GM23248 (cell line): ENCODE data around the gene WNT10A. TPM values are rescaled to one million over a fixed set of nuclear protein-coding genes. Genes with fewer than 3 reads are reported as not detected.
"Not testable (repeated sequence)": the region's sequence is repeated elsewhere in the genome, so short reads cannot be mapped to it uniquely, and the experiment has no call there.

Source experiments
- DNase-seq: peaks from one replicate; pipeline ENCODE4 v3.0.0-alpha.2; 2015
- H2AFZ ChIP-seq: fragments of 200-600 bp; sonication (generic); 2 replicates; pipeline ENCODE4 v1.6.1; 2016; ENCODE audit warnings: antibody characterized with exemption
- H3F3A ChIP-seq: fragments of 200-600 bp; sonication (generic); 2 replicates; pipeline ENCODE4 v1.6.1; 2016; ENCODE audit warnings: mild to moderate bottlenecking, antibody characterized with exemption, mixed run types; ENCODE audit not compliant: insufficient read depth
- H3K27ac ChIP-seq: fragments of 200-600 bp; sonication (generic); 2 replicates; pipeline ENCODE4 v1.5.1; 2016; ENCODE audit warnings: mild to moderate bottlenecking
- H3K27me3 ChIP-seq: fragments of 200-600 bp; sonication (generic); replicated peaks from 2 replicates; pipeline ENCODE4 v1.6.1; 2016; ENCODE audit warnings: mild to moderate bottlenecking; ENCODE audit not compliant: insufficient read depth
- H3K36me3 ChIP-seq: fragments of 200-600 bp; sonication (generic); 2 replicates; pipeline ENCODE4 v1.6.1; 2016; ENCODE audit warnings: low read depth, mild to moderate bottlenecking
- H3K4me1 ChIP-seq: fragments of 200-600 bp; sonication (generic); 2 replicates; pipeline ENCODE4 v1.6.1; 2016; ENCODE audit warnings: mild to moderate bottlenecking; ENCODE audit not compliant: insufficient read depth
- H3K4me2 ChIP-seq: fragments of 200-600 bp; sonication (generic); one replicate; pipeline ENCODE4 v1.6.1; 2016; ENCODE audit warnings: mild to moderate bottlenecking; ENCODE audit not compliant: unreplicated experiment
- H3K4me3 ChIP-seq: fragments of 200-600 bp; sonication (generic); 2 replicates; pipeline ENCODE4 v1.5.1; 2016; ENCODE audit warnings: mild to moderate bottlenecking
- H3K79me2 ChIP-seq: fragments of 200-600 bp; sonication (generic); 2 replicates; pipeline ENCODE4 v1.6.1; 2016; ENCODE audit warnings: mild to moderate bottlenecking; ENCODE audit not compliant: insufficient read depth
- H3K9ac ChIP-seq: fragments of 200-600 bp; sonication (generic); 2 replicates; pipeline ENCODE4 v1.6.1; 2016; ENCODE audit warnings: mild to moderate bottlenecking
- H3K9me2 ChIP-seq: fragments of 200-600 bp; sonication (generic); 2 replicates; pipeline ENCODE4 v1.6.1; 2016; ENCODE audit warnings: mixed run types, mild to moderate bottlenecking, moderate library complexity; ENCODE audit not compliant: insufficient read depth
- H3K9me3 ChIP-seq: fragments of 200-600 bp; sonication (generic); one replicate; pipeline ENCODE4 v1.6.1; 2017; ENCODE audit warnings: low read depth
- H4K20me1 ChIP-seq: fragments of 200-600 bp; sonication (generic); 2 replicates; pipeline ENCODE4 v1.6.0; 2016; ENCODE audit not compliant: insufficient read depth
- EZH2 ChIP-seq: fragments of 200-600 bp; sonication (generic); IDR thresholded peaks from 2 replicates; pipeline ENCODE4 v1.6.1; 2018; ENCODE audit warnings: antibody characterized with exemption, mild to moderate bottlenecking; ENCODE audit not compliant: insufficient read depth, poor library complexity, severe bottlenecking
- EZH2phosphoT487 ChIP-seq: fragments of 200-600 bp; sonication (generic); IDR thresholded peaks from 2 replicates; pipeline ENCODE4 v1.6.1; 2018; ENCODE audit warnings: antibody characterized with exemption, moderate library complexity, mild to moderate bottlenecking, low read depth; ENCODE audit not compliant: insufficient read depth
- WGBS, 2 experiments: methylation state at CpG; one replicate each; pipeline ENCODE4 v1.1.6; 2015 to 2017; ENCODE audit warnings: low lambda C conversion rate in 2 of 2, low coverage in 1 of 2; ENCODE audit errors: missing lambda C conversion rate in 2 of 2; 5-methylcytosine and 5-hydroxymethylcytosine counted together
- in situ Hi-C: fragments of 300-500 bp; cut with MboI; formaldehyde crosslinking; loops from 2 replicates; pipeline ENCODE4 v1.15.0; 2020
- polyA plus RNA-seq: library from polyadenylated mRNA; unstranded; fragments of >200 nt; fragmentation: Nextera tagmentation; extraction: Ambion mirVana; gene quantifications from 2 replicates; pipeline ENCODE4 v1.2.1, GENCODE V29; 2016
- total RNA-seq: library from RNA; depleted of rRNA; stranded (reverse); fragments of >200 nt; shearing (Covaris generic); gene quantifications from 2 replicates; pipeline ENCODE4 v1.2.3, GENCODE V29; 2014

Gene WNT10A
- total and polyA plus RNA-seq, 2 experiments from 2014 or later = not detected

- no peak for TF ChIP-seq EZH2phosphoT487
- TF ChIP-seq EZH2 = no peak
- Histone ChIP-seq H3K9ac (no peak overlapping the region), H3K4me2 (no peak overlapping the region), H4K20me1 (no peaks in the 10 kb centered on the region), H3K4me1 (peaks cover 13% of the 10 kb centered on the region; the same call in 1 of the 2 replicates), H3F3A (peaks cover 5% of the 10 kb centered on the region), H3K27ac (0 out of 2 replicates have a peak overlapping the region, but pooled peaks have one; percentile 1), H3K9me3 (no peaks in the 10 kb centered on the region), H3K79me2 (no peaks in the 10 kb centered on the region), H2AFZ (peak overlapping the region; percentile 16; the same call in 1 of the 2 replicates), H3K9me2 (no peaks in the 10 kb centered on the region), H3K36me3 (no peaks in the 10 kb centered on the region), H3K27me3 (peaks cover 14% of the 10 kb centered on the region; the same call in 1 of the 2 replicates), H3K4me3 (no peak overlapping the region)
- no peak for DNase-seq
- in situ Hi-C loops = loop anchor here (10.0 kb wide), 1 partner anchor 115 kb away; no protein-coding TSS in a partner anchor
- WGBS, 2 experiments = 88 to 93% methylated on average over 1 of the region's 1 CpG
Measured at GRCh38 chr2:218839888-218840287, 40.8 kb upstream of the WNT10A start.

- H3K27ac ChIP-seq, H3K4me1 ChIP-seq, H3K4me2 ChIP-seq, H3K9me2 ChIP-seq, H3K36me3 ChIP-seq, DNase-seq, H2AFZ ChIP-seq, H3K27me3 ChIP-seq, H3K79me2 ChIP-seq, H3K4me3 ChIP-seq, H4K20me1 ChIP-seq, H3K9me3 ChIP-seq, H3F3A ChIP-seq, H3K9ac ChIP-seq: not testable (repeated sequence)
- in situ Hi-C loops = loop anchor here (10.0 kb wide), 1 partner anchor 120 kb away; no protein-coding TSS in a partner anchor
- WGBS, 2 experiments = 61 to 62% methylated on average over 5 of the region's 5 CpGs
Measured at GRCh38 chr2:218844334-218844733, 36.3 kb upstream of the WNT10A start.

- in situ Hi-C loops = loop anchor here (10.0 kb wide), 1 partner anchor 122 kb away; no protein-coding TSS in a partner anchor
- not testable (repeated sequence) for H3K79me2 ChIP-seq, H3K27me3 ChIP-seq, H4K20me1 ChIP-seq, H3K4me1 ChIP-seq, H3K27ac ChIP-seq, H3K9me2 ChIP-seq, H3F3A ChIP-seq, DNase-seq, H3K36me3 ChIP-seq, H3K9ac ChIP-seq, H3K4me2 ChIP-seq, H3K9me3 ChIP-seq, H2AFZ ChIP-seq, H3K4me3 ChIP-seq
- 17 to 48% methylated on average over 2 to 18 of the region's 18 CpGs for WGBS, 2 experiments
Measured at GRCh38 chr2:218846963-218847362, 33.7 kb upstream of the WNT10A start.

GRCh38 chr2:218849721-218850120 is 30.9 kb upstream of the WNT10A start:
- TF ChIP-seq EZH2phosphoT487 (no peak), EZH2 (no peak)
- Histone ChIP-seq H2AFZ (no peak overlapping the region), H3F3A (no peaks in the 10 kb centered on the region), H3K36me3 (no peaks in the 10 kb centered on the region), H3K79me2 (no peaks in the 10 kb centered on the region), H3K9ac (no peak overlapping the region), H3K27me3 (no peaks in the 10 kb centered on the region), H4K20me1 (no peaks in the 10 kb centered on the region), H3K4me3 (no peak overlapping the region), H3K4me2 (no peak overlapping the region), H3K4me1 (no peaks in the 10 kb centered on the region), H3K27ac (no peak overlapping the region), H3K9me3 (no peaks in the 10 kb centered on the region), H3K9me2 (no peaks in the 10 kb centered on the region)
- in situ Hi-C loops = loop anchor here (10.0 kb wide), 1 partner anchor 125 kb away; no protein-coding TSS in a partner anchor
- 84 to 87% methylated on average over 7 of the region's 7 CpGs for WGBS, 2 experiments
- no peak for DNase-seq

- TF ChIP-seq EZH2phosphoT487 (no peak), EZH2 (no peak)
Measured at GRCh38 chr2:218850796-218851195, 29.9 kb upstream of the WNT10A start.

More at GRCh38 chr2:218850796-218851195, 29.9 kb upstream of the WNT10A start:
- Histone ChIP-seq H3K4me1 (no peaks in the 10 kb centered on the region), H2AFZ (no peak overlapping the region), H3F3A (no peaks in the 10 kb centered on the region), H3K4me3 (no peak overlapping the region), H3K36me3 (no peaks in the 10 kb centered on the region), H3K27ac (no peak overlapping the region), H3K79me2 (no peaks in the 10 kb centered on the region), H4K20me1 (no peaks in the 10 kb centered on the region), H3K9me3 (no peaks in the 10 kb centered on the region), H3K4me2 (no peak overlapping the region), H3K27me3 (no peaks in the 10 kb centered on the region; the same call in 1 of the 2 replicates), H3K9me2 (no peaks in the 10 kb centered on the region), H3K9ac (no peak overlapping the region)
- no peak for DNase-seq
- in situ Hi-C loops = no loop called here
- 73 to 77% methylated on average over 2 of the region's 2 CpGs for WGBS, 2 experiments
